ENCODE measurements around the gene CDH22. TPM values are rescaled to one million over a fixed set of nuclear protein-coding genes. Genes with fewer than 3 reads are reported as not detected.

Gene CDH22
- total RNA-seq, 3 donors from 2014 or later (not counting 1 experiment from before 2014, with no cell fraction given) = not detected

- H3K9me3 ChIP-seq (ENCODE audit: control insufficient read depth, insufficient read depth, low read length) = no peaks in the 10 kb centered on the region
- Mint-ChIP-seq H3K27ac (no peak overlapping the region), H3K9me3 (no peaks in the 10 kb centered on the region), H3K36me3 (no peaks in the 10 kb centered on the region), H3K27me3 (ENCODE audit: low read depth in 2 of 2) (peaks cover 12 to 21% of the 10 kb centered on the region in 2 donors), H3K4me3 (no peak overlapping the region), H3K4me1 (no peaks in the 10 kb centered on the region)
- 66% methylated on average over 2 of the region's 2 CpGs for WGBS (ENCODE audit: insufficient coverage)
- intact Hi-C loops (cut with micrococcal nuclease) = no loop called here
- DNase-seq (no peak), ATAC-seq (no peak)
- no peak overlapping the region for H3K4me3 ChIP-seq (ENCODE audit: low read length)
- no peak for TF ChIP-seq CTCF (IDR thresholded peaks at IDR 0.05)
- H3K27ac ChIP-seq (ENCODE audit: low read length) = no peak overlapping the region
- no peaks in the 10 kb centered on the region for H3K36me3 ChIP-seq (ENCODE audit: control insufficient read depth, insufficient read depth, low read length)
- H3K27me3 ChIP-seq (ENCODE audit: control insufficient read depth, insufficient read depth, low read length) = no peaks in the 10 kb centered on the region
- H3K4me1 ChIP-seq (ENCODE audit: control insufficient read depth, insufficient read depth, low read length) = no peaks in the 10 kb centered on the region
These were observed 88.4 kb downstream of the CDH22 start for GRCh38 chr20:46219920-46220319.

GRCh38 chr20:46219190-46219589, 89.1 kb downstream of the CDH22 start:
- TF ChIP-seq CTCF (IDR thresholded peaks at IDR 0.05) = no peak
- no peaks in the 10 kb centered on the region for H3K9me3 Mint-ChIP-seq
- ATAC-seq = no peak
- 91% methylated on average over 4 of the region's 4 CpGs for WGBS (ENCODE audit: insufficient coverage)
- H3K4me1 Mint-ChIP-seq = no peaks in the 10 kb centered on the region
- no peaks in the 10 kb centered on the region for H3K4me1 ChIP-seq (ENCODE audit: control insufficient read depth, insufficient read depth, low read length)
- no peaks in the 10 kb centered on the region for H3K36me3 Mint-ChIP-seq
- H3K9me3 ChIP-seq (ENCODE audit: control insufficient read depth, insufficient read depth, low read length) = no peaks in the 10 kb centered on the region
- H3K4me3 ChIP-seq (ENCODE audit: low read length) = no peak overlapping the region
- no peaks in the 10 kb centered on the region for H3K36me3 ChIP-seq (ENCODE audit: control insufficient read depth, insufficient read depth, low read length)
- peaks cover 12 to 14% of the 10 kb centered on the region in 2 donors for H3K27me3 Mint-ChIP-seq (ENCODE audit: low read depth in 2 of 2)
- H3K27ac ChIP-seq (ENCODE audit: low read length) = no peak overlapping the region
- H3K4me3 Mint-ChIP-seq = no peak overlapping the region
- intact Hi-C loops (cut with micrococcal nuclease) = no loop called here
- H3K27me3 ChIP-seq (ENCODE audit: control insufficient read depth, insufficient read depth, low read length) = no peaks in the 10 kb centered on the region
- no peak for DNase-seq
- H3K27ac Mint-ChIP-seq = no peak overlapping the region

- intact Hi-C loops (cut with micrococcal nuclease) = no loop called here
- Histone ChIP-seq H3K36me3 (ENCODE audit: control insufficient read depth, insufficient read depth, low read length) (no peaks in the 10 kb centered on the region), H3K4me1 (ENCODE audit: control insufficient read depth, insufficient read depth, low read length) (no peaks in the 10 kb centered on the region), H3K27me3 (ENCODE audit: control insufficient read depth, insufficient read depth, low read length) (no peaks in the 10 kb centered on the region), H3K4me3 (ENCODE audit: low read length) (no peak overlapping the region), H3K9me3 (ENCODE audit: control insufficient read depth, insufficient read depth, low read length) (no peaks in the 10 kb centered on the region), H3K27ac (ENCODE audit: low read length) (no peak overlapping the region)
- H3K9me3 Mint-ChIP-seq = no peaks in the 10 kb centered on the region
- WGBS (ENCODE audit: insufficient coverage) = 73% methylated on average over 6 of the region's 9 CpGs
- H3K4me1 Mint-ChIP-seq = no peaks in the 10 kb centered on the region
- DNase-seq = no peak
- peaks cover 12 to 17% of the 10 kb centered on the region in 2 donors for H3K27me3 Mint-ChIP-seq (ENCODE audit: low read depth in 2 of 2)
- TF ChIP-seq CTCF (IDR thresholded peaks at IDR 0.05) = no peak
- no peaks in the 10 kb centered on the region for H3K36me3 Mint-ChIP-seq
- no peak for ATAC-seq
- H3K27ac Mint-ChIP-seq = no peak overlapping the region
- H3K4me3 Mint-ChIP-seq = no peak overlapping the region
These were observed 89.6 kb downstream of the CDH22 start for GRCh38 chr20:46218656-46219055.

GRCh38 chr20:46217583-46217982, 90.7 kb downstream of the CDH22 start:
- Mint-ChIP-seq H3K27ac (no peak overlapping the region), H3K4me3 (no peak overlapping the region), H3K36me3 (no peaks in the 10 kb centered on the region), H3K4me1 (no peaks in the 10 kb centered on the region), H3K27me3 (ENCODE audit: low read depth in 2 of 2) (peaks cover 7 to 14% of the 10 kb centered on the region in 2 donors), H3K9me3 (no peaks in the 10 kb centered on the region)
- Histone ChIP-seq H3K27me3 (ENCODE audit: control insufficient read depth, insufficient read depth, low read length) (no peaks in the 10 kb centered on the region), H3K4me3 (ENCODE audit: low read length) (no peak overlapping the region), H3K4me1 (ENCODE audit: control insufficient read depth, insufficient read depth, low read length) (no peaks in the 10 kb centered on the region), H3K9me3 (ENCODE audit: control insufficient read depth, insufficient read depth, low read length) (no peaks in the 10 kb centered on the region), H3K27ac (ENCODE audit: low read length) (no peak overlapping the region), H3K36me3 (ENCODE audit: control insufficient read depth, insufficient read depth, low read length) (no peaks in the 10 kb centered on the region)
- ATAC-seq = no peak
- intact Hi-C loops (cut with micrococcal nuclease) = no loop called here
- no peak for TF ChIP-seq CTCF (IDR thresholded peaks at IDR 0.05)
- no peak for DNase-seq
